PFSK-1 (cell line): ENCODE measurements around the gene SLCO2B1.

Experiments used
- FOXP2 ChIP-seq: optimal IDR thresholded peaks from 2 replicates; pipeline ENCODE3; 2011; ENCODE audit warnings: borderline replicate concordance, control low read depth, inconsistent platforms; ENCODE audit not compliant: insufficient read depth; ENCODE audit errors: extremely low read length, extremely low read depth
- POLR2AphosphoS5 ChIP-seq: IDR thresholded peaks from 2 replicates; pipeline ENCODE4 v1.6.1; 2012; ENCODE audit warnings: low read depth, mild to moderate bottlenecking, control low read depth, low read length, moderate library complexity
- REST ChIP-seq, 2 experiments: IDR thresholded peaks; 2 replicates each; pipeline versions ENCODE4 v1.6.1 to v1.8.0; 2011 to 2012; ENCODE audit warnings: low read depth in 2 of 2, low read length in 2 of 2, control low read depth in 1 of 2, inconsistent platforms in 1 of 2, mild to moderate bottlenecking in 1 of 2, moderate library complexity in 1 of 2; ENCODE audit not compliant: insufficient read depth in 1 of 2
- SIN3A ChIP-seq: IDR thresholded peaks from 2 replicates; pipeline ENCODE4 v1.6.1; 2012; ENCODE audit warnings: mild to moderate bottlenecking, low read length, moderate library complexity, borderline replicate concordance; ENCODE audit not compliant: insufficient read depth
- TAF1 ChIP-seq: IDR thresholded peaks from 2 replicates; pipeline ENCODE4 v1.6.1; 2012; ENCODE audit warnings: low read length, control low read depth, borderline replicate concordance; ENCODE audit not compliant: insufficient read depth

The SLCO2B1 gene

DNA sequence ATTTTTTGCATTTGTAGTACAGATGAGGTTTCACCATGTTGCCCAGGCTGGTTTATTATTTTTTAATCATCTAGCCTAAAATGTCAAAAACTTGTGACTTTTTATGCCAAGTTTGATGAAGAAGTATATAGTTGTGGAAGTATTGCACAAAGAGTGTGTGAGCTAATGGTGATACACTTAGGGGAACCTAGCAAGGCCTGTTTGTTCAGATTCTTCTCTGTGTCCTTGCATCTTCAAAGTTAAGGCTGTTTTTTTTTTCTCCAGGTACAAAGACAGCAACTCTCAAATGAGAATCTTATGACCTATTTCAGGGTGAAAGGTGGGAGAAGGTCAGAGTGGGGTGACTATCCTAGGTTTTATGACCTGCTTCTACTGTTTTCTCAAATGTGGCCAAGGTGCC, 7.3 kb downstream of the SLCO2B1 start:
- no peak for TF ChIP-seq FOXP2
- TF ChIP-seq TAF1: no peak
- no peak for TF ChIP-seq REST (IDR thresholded peaks at IDR 0.05; ENCODE audit: insufficient read depth in 1 of 2, low read depth in 2 of 2, low read length in 2 of 2)
- no peak for TF ChIP-seq POLR2AphosphoS5
- TF ChIP-seq SIN3A: no peak

DNA sequence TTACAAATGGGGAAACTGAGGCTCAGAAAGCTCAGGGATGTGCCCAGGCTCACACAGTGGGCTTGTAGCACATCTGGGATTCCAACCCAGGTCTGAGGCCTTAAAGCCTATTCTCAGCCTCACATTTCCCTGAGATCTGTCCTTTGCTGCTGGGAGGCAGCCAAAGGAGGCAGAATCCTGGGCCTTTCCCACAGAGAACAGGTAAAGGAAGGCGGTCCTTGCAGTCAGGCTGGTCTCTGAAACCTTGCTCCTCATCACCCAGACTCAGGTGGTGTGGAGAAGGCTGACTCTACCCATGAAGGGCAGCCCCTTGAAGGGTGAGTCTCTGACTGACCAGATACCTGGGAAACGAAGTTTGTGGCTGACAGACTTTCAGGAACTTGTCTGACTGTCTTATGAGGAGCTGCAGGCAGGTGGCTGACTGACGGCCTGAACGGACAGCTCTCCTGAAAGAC, 7.8 kb downstream of the SLCO2B1 start:
- TF ChIP-seq POLR2AphosphoS5: no peak
- TF ChIP-seq TAF1: no peak
- no peak for TF ChIP-seq REST (IDR thresholded peaks at IDR 0.05; ENCODE audit: insufficient read depth in 1 of 2, low read depth in 2 of 2, low read length in 2 of 2)
- TF ChIP-seq FOXP2: no peak

DNA sequence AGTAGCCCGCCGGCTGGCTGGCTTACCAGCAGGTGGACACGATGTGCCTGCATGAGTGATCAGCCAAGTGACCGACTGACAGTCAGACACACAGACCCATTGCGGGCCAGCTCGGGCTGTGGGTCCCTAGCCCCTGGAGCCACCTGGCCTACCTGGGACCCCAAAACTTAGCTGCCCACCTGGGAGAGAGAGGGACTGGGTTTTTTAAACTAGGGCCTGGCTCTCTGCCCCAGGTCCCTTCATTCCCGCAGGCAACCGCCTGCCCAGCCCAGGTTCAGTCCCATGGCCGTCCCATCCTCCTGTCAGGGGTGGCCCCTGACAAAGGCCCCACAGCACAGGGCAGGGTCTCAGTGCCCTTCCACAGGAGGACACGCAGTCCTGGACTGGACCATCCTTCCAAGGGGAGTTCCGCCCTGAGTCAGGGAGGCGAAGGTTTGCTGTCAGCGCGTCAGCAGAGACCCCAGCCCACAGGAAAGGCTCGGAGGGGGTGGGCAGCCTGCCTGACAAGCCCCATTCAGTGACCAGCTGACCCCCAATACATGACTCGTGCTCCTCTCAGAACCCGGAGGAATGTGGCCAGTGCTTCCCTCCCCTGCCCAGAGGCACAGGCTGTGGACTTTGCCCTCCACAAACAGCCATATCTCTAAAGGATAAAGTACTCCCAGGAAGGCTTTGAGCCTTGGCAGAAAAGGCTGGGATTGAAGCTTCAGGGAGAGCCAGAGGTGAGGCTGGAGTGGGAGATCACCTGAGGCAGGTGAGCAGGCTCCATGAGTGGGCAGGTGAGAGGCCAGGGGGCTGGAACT, 8.4 kb downstream of the SLCO2B1 start:
- no peak for TF ChIP-seq POLR2AphosphoS5
- TF ChIP-seq SIN3A: no peak
- no peak for TF ChIP-seq FOXP2
- no peak for TF ChIP-seq REST (IDR thresholded peaks at IDR 0.05; ENCODE audit: insufficient read depth in 1 of 2, low read depth in 2 of 2, low read length in 2 of 2)
- TF ChIP-seq TAF1: no peak

- no peak for TF ChIP-seq POLR2AphosphoS5
- TF ChIP-seq REST (IDR thresholded peaks at IDR 0.05; ENCODE audit: insufficient read depth in 1 of 2, low read depth in 2 of 2, low read length in 2 of 2): no peak
- TF ChIP-seq FOXP2: no peak
- TF ChIP-seq TAF1: no peak
- TF ChIP-seq SIN3A: no peak
Measured at GRCh38 chr11:75160220-75160757, 9.4 kb downstream of the SLCO2B1 start.

GRCh38 chr11:75160880-75161279, 10.0 kb downstream of the SLCO2B1 start:
- no peak for TF ChIP-seq TAF1
- no peak for TF ChIP-seq SIN3A
- no peak for TF ChIP-seq REST (IDR thresholded peaks at IDR 0.05; ENCODE audit: insufficient read depth in 1 of 2, low read depth in 2 of 2, low read length in 2 of 2)
- no peak for TF ChIP-seq FOXP2
- TF ChIP-seq POLR2AphosphoS5: no peak
